PFSK-1 (cell line): ENCODE measurements around the gene MYO1F.

Experiments used
- POLR2AphosphoS5 ChIP-seq: IDR thresholded peaks from 2 replicates; pipeline ENCODE4 v1.6.1; 2012; ENCODE audit warnings: low read depth, mild to moderate bottlenecking, control low read depth, low read length, moderate library complexity
- TAF1 ChIP-seq: IDR thresholded peaks from 2 replicates; pipeline ENCODE4 v1.6.1; 2012; ENCODE audit warnings: low read length, control low read depth, borderline replicate concordance; ENCODE audit not compliant: insufficient read depth

GRCh38 chr19:8501516-8501915 is 75.7 kb downstream of the MYO1F start:
- TF ChIP-seq POLR2AphosphoS5: no peak
- TF ChIP-seq TAF1: no peak
